Measurements from ENCODE around the gene DBNL.
A peak's percentile ranks its signal among the peaks of the same experiment; 100 is the strongest.

The DBNL gene

GRCh38 chr7:44062903-44063295 is 18.4 kb downstream of the DBNL start:
- no peak for DNase-seq

- no peak for DNase-seq
These were observed 19.0 kb downstream of the DBNL start for GRCh38 chr7:44063547-44063893.

GRCh38 chr7:44063894-44064651 is 19.6 kb downstream of the DBNL start:
- DNase-seq: no peak

- no peak for DNase-seq
These were observed 20.4 kb downstream of the DBNL start for GRCh38 chr7:44064791-44065430.

GRCh38 chr7:44065431-44066110 is 21.1 kb downstream of the DBNL start, which contains the start of gene PGAM2:
Gene PGAM2, minus strand, starts transcription at chr7:44065567. Its CDS starts 38 bp downstream, at chr7:44065529.
- no peak for DNase-seq

GRCh38 chr7:44066111-44066460 is 21.6 kb downstream of the DBNL start:
- no peak for DNase-seq

GRCh38 chr7:44066494-44067063 is 22.1 kb downstream of the DBNL start:
- DNase-seq: no peak

- no peak for DNase-seq
These were observed 22.8 kb downstream of the DBNL start for GRCh38 chr7:44067064-44067951.

- no peak for DNase-seq
These were observed 23.6 kb downstream of the DBNL start for GRCh38 chr7:44068054-44068453.

- no peak for DNase-seq
These were observed 27.3 kb downstream of the DBNL start for GRCh38 chr7:44071726-44072363.

GRCh38 chr7:44072364-44073231 is 28.1 kb downstream of the DBNL start:
- peak; percentile 8 for DNase-seq

- no peak for DNase-seq
These were observed 29.3 kb downstream of the DBNL start for GRCh38 chr7:44073664-44074348.

- DNase-seq: no peak
These were observed 29.8 kb downstream of the DBNL start for GRCh38 chr7:44074349-44074695.

GRCh38 chr7:44075296-44076075 is 31.0 kb downstream of the DBNL start:
- no peak for DNase-seq

- no peak for DNase-seq
These were observed 31.8 kb downstream of the DBNL start for GRCh38 chr7:44076101-44076895.

GRCh38 chr7:44077061-44077460 is 32.6 kb downstream of the DBNL start:
- no peak for DNase-seq

GRCh38 chr7:44077681-44078091 is 33.2 kb downstream of the DBNL start:
- DNase-seq: no peak

GRCh38 chr7:44078521-44078920 is 34.0 kb downstream of the DBNL start:
- no peak for DNase-seq

Measured in KG1 (cell line).